ENCODE data around the gene GPR135.

Gene GPR135

DNA sequence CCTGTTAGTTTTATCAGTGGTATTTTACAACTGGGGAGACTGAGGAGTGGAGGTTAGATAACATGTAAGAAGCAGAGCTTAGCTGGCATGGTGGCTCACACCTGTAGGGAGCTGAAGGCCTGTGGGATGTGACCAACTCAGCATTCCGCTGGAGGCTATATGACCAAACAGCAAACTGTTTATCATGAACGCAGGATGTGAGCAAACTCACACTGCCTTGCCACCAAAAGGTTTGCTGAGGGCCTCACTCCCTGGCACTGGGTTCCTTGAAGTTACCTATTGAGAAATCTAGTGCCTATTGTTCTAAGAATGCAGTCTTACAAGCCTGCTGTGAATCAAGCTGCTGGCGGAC, 42.5 kb upstream of the GPR135 start:
- Histone ChIP-seq H3K9me3 (ENCODE audit: severe bottlenecking) (no peaks in the 10 kb centered on the region), H3K27me3 (ENCODE audit: insufficient read depth, low read depth, severe bottlenecking) (no peaks in the 10 kb centered on the region), H3K36me3 (peaks cover 4% of the 10 kb centered on the region; the same call in 1 of the 2 replicates), H3K4me3 (ENCODE audit: low read depth, low read length) (no peak overlapping the region), H3K27ac (no peak overlapping the region)
- TF ChIP-seq CTCF (IDR thresholded peaks at IDR 0.05; ENCODE audit: low read depth, low read length) = no peak
- DNase-seq = no peak

GRCh38 chr14:59507063-59507751, 42.0 kb upstream of the GPR135 start:
- no peaks in the 10 kb centered on the region for H3K27me3 ChIP-seq (ENCODE audit: insufficient read depth, low read depth, severe bottlenecking)
- no peak overlapping the region for H3K4me3 ChIP-seq (ENCODE audit: low read depth, low read length)
- no peak overlapping the region for H3K27ac ChIP-seq
- H3K9me3 ChIP-seq (ENCODE audit: severe bottlenecking) = no peaks in the 10 kb centered on the region
- peak; percentile 97 for TF ChIP-seq CTCF (IDR thresholded peaks at IDR 0.05; ENCODE audit: low read depth, low read length)
- peak; percentile 87 for DNase-seq
- H3K36me3 ChIP-seq = peaks cover 4% of the 10 kb centered on the region; the same call in 1 of the 2 replicates

GRCh38 chr14:59503256-59503655, 38.1 kb upstream of the GPR135 start:
- no peak for DNase-seq
- Histone ChIP-seq H3K36me3 (peaks cover 15% of the 10 kb centered on the region), H3K27me3 (ENCODE audit: insufficient read depth, low read depth, severe bottlenecking) (no peaks in the 10 kb centered on the region), H3K9me3 (ENCODE audit: severe bottlenecking) (no peaks in the 10 kb centered on the region), H3K4me3 (ENCODE audit: low read depth, low read length) (no peak overlapping the region), H3K27ac (no peak overlapping the region)
- TF ChIP-seq CTCF (IDR thresholded peaks at IDR 0.05; ENCODE audit: low read depth, low read length) = no peak

GRCh38 chr14:59500732-59501131, 35.6 kb upstream of the GPR135 start:
- DNase-seq = no peak
- TF ChIP-seq CTCF (IDR thresholded peaks at IDR 0.05; ENCODE audit: low read depth, low read length) = no peak
- no peaks in the 10 kb centered on the region for H3K9me3 ChIP-seq (ENCODE audit: severe bottlenecking)
- H3K4me3 ChIP-seq (ENCODE audit: low read depth, low read length) = no peak overlapping the region
- H3K36me3 ChIP-seq = peaks cover 25% of the 10 kb centered on the region
- H3K27ac ChIP-seq = no peak overlapping the region
- no peaks in the 10 kb centered on the region for H3K27me3 ChIP-seq (ENCODE audit: insufficient read depth, low read depth, severe bottlenecking)

GRCh38 chr14:59492384-59492783, 27.2 kb upstream of the GPR135 start:
- H3K36me3 ChIP-seq = peaks cover 62% of the 10 kb centered on the region
- TF ChIP-seq CTCF (IDR thresholded peaks at IDR 0.05; ENCODE audit: low read depth, low read length) = no peak

DNA sequence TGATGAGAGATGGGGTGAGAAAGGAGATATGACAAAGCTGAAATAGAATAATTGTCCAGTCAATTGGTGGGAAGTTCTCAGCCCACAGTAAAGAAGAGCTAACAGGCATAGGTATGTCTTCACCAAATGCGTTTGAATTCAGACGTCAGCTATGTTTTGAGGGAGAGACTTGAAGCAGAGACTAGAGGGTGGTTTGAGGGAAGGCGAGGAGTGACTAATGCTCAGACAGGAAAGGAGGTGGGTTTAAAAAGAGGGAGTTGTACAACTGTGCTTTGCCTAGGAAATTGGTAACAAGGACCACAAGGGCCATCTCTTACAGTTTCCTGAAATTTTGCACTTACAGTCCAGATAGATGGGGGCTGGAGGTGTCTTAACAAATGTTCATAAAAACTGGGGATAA, 25.6 kb upstream of the GPR135 start:
- no peak for DNase-seq
- H3K27me3 ChIP-seq (ENCODE audit: insufficient read depth, low read depth, severe bottlenecking) = no peaks in the 10 kb centered on the region
- H3K36me3 ChIP-seq = peaks cover 55% of the 10 kb centered on the region
- TF ChIP-seq CTCF (IDR thresholded peaks at IDR 0.05; ENCODE audit: low read depth, low read length) = no peak
- H3K4me3 ChIP-seq (ENCODE audit: low read depth, low read length) = no peak overlapping the region
- H3K27ac ChIP-seq = no peak overlapping the region
- no peaks in the 10 kb centered on the region for H3K9me3 ChIP-seq (ENCODE audit: severe bottlenecking)

More at GRCh38 chr14:59492384-59492783, 27.2 kb upstream of the GPR135 start:
- no peaks in the 10 kb centered on the region for H3K9me3 ChIP-seq (ENCODE audit: severe bottlenecking)
- H3K27ac ChIP-seq = no peak overlapping the region
- no peak for DNase-seq
- H3K4me3 ChIP-seq (ENCODE audit: low read depth, low read length) = no peak overlapping the region
- H3K27me3 ChIP-seq (ENCODE audit: insufficient read depth, low read depth, severe bottlenecking) = no peaks in the 10 kb centered on the region
